H1 (cell line): ENCODE data around the gene SMG9.

ENCODE experiments used
- CEBPB ChIP-seq: IDR thresholded peaks from 2 replicates; pipeline ENCODE4 v1.6.1; 2012; ENCODE audit warnings: low read depth, low read length
- CTCF ChIP-seq, 3 experiments: IDR thresholded peaks; 1 replicate in 2 of 3; 2 replicates in 1 of 3; pipeline versions ENCODE4 v1.5.1 to v1.6.1; 2011; ENCODE audit warnings: low read length in 3 of 3, mild to moderate bottlenecking in 3 of 3, inconsistent platforms in 2 of 3, low read depth in 1 of 3, moderate library complexity in 1 of 3; ENCODE audit not compliant: insufficient read depth in 1 of 3; ENCODE audit errors: control extremely low read depth in 1 of 3
- EZH2 ChIP-seq: fragments of 200-600 bp; sonication (generic); IDR thresholded peaks from 2 replicates; pipeline ENCODE4 v1.7.1; 2012; ENCODE audit warnings: low read depth, mild to moderate bottlenecking, moderate library complexity, low read length, inconsistent platforms; ENCODE audit not compliant: severe bottlenecking
- NRF1 ChIP-seq: IDR thresholded peaks from 2 replicates; pipeline ENCODE4 v1.6.1; 2011; ENCODE audit warnings: mild to moderate bottlenecking, low read depth, low read length, improper control_type of control experiment
- POLR2A ChIP-seq, 2 experiments: IDR thresholded peaks; 1 replicate in 1 of 2; 2 replicates in 1 of 2; pipeline ENCODE4 v1.6.1; 2011; ENCODE audit warnings: low read depth in 2 of 2, low read length in 2 of 2, mild to moderate bottlenecking in 2 of 2; ENCODE audit errors: control extremely low read depth in 1 of 2
- POLR2AphosphoS5 ChIP-seq: IDR thresholded peaks from 2 replicates; pipeline ENCODE4 v1.6.1; 2011; ENCODE audit warnings: low read depth, low read length
- RAD21 ChIP-seq, 2 experiments: IDR thresholded peaks in 1 of 2; conservative IDR thresholded peaks in 1 of 2; 2 replicates each; pipeline ENCODE4 v1.6.1; 2011; ENCODE audit warnings: low read depth in 2 of 2, low read length in 2 of 2, improper control_type of control experiment in 1 of 2, inconsistent platforms in 1 of 2, mild to moderate bottlenecking in 1 of 2, moderate library complexity in 1 of 2
- RBBP5 ChIP-seq: IDR thresholded peaks from 2 replicates; pipeline ENCODE4 v1.7.1; 2012; ENCODE audit warnings: low read depth, mild to moderate bottlenecking, inconsistent platforms, low read length, moderate library complexity, borderline replicate concordance

- no peak for TF ChIP-seq CTCF (IDR thresholded peaks at IDR 0.05; ENCODE audit: control extremely low read depth in 1 of 3, insufficient read depth in 1 of 3, low read depth in 1 of 3, low read length in 3 of 3)
- no peak for TF ChIP-seq RBBP5
- no peak for TF ChIP-seq NRF1
- no peak for TF ChIP-seq POLR2A (IDR thresholded peaks at IDR 0.05; ENCODE audit: control extremely low read depth in 1 of 2, low read depth in 2 of 2, low read length in 2 of 2)
- no peak for TF ChIP-seq POLR2AphosphoS5
- TF ChIP-seq RAD21 (IDR thresholded peaks at IDR 0.05 in 1 of 2, conservative IDR thresholded peaks at IDR 0.05 in 1 of 2; ENCODE audit: low read depth in 2 of 2, low read length in 2 of 2): no peak
- TF ChIP-seq CEBPB: no peak
- TF ChIP-seq EZH2: no peak
Observed at GRCh38 chr19:43765109-43765876, 10.5 kb upstream of the SMG9 start.
